GM19023 (cell line): ENCODE data around the gene ARHGAP42.
"Not testable (repeated sequence)": the region's sequence is repeated elsewhere in the genome, so short reads cannot be mapped to it uniquely, and the experiment has no call there.

Experiments
- ATAC-seq: cut with Tn5 transposase; IDR thresholded peaks from one replicate; pipeline ENCODE4 v1.9.1; 2021; ENCODE audit warnings: mild to moderate bottlenecking, moderate library complexity; ENCODE audit not compliant: unreplicated experiment

ARHGAP42 gene, protein sequence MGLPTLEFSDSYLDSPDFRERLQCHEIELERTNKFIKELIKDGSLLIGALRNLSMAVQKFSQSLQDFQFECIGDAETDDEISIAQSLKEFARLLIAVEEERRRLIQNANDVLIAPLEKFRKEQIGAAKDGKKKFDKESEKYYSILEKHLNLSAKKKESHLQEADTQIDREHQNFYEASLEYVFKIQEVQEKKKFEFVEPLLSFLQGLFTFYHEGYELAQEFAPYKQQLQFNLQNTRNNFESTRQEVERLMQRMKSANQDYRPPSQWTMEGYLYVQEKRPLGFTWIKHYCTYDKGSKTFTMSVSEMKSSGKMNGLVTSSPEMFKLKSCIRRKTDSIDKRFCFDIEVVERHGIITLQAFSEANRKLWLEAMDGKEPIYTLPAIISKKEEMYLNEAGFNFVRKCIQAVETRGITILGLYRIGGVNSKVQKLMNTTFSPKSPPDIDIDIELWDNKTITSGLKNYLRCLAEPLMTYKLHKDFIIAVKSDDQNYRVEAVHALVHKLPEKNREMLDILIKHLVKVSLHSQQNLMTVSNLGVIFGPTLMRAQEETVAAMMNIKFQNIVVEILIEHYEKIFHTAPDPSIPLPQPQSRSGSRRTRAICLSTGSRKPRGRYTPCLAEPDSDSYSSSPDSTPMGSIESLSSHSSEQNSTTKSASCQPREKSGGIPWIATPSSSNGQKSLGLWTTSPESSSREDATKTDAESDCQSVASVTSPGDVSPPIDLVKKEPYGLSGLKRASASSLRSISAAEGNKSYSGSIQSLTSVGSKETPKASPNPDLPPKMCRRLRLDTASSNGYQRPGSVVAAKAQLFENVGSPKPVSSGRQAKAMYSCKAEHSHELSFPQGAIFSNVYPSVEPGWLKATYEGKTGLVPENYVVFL

DNA sequence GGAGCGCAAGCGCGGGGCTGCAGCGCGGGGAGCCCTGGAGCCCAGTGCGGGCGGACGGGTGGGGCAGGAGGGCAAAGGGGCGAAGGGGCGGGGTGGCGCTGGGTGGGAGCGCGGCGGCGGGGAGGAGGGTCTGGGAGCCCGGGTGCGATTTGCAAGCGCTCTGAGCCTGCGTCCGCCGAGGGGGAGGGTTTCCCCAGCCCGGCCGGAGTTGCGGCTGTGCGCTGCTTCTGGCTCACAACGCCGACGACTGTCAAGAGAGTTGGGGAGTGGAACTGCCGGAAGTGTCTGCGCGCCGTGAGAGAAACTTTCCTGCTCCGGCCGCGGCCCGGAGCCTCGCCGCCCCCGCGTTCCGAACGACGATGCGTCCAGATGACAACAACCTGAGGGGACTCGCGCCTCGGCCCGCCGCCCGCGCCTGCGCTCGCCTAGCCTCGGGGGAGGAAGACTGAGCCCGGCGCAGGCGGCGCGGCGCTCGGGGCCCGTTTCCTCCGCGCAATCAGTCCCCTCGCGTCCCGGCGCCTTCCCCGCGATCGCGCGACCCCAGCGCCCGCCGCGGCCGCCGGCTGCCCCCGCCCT is at the start of gene ARHGAP42:
Gene ARHGAP42, plus strand, starts transcription at position 235 of the 576 bp plus-strand sequence. CDS start 391 bp downstream, outside the sequence.
- peak; percentile 80 for ATAC-seq

DNA sequence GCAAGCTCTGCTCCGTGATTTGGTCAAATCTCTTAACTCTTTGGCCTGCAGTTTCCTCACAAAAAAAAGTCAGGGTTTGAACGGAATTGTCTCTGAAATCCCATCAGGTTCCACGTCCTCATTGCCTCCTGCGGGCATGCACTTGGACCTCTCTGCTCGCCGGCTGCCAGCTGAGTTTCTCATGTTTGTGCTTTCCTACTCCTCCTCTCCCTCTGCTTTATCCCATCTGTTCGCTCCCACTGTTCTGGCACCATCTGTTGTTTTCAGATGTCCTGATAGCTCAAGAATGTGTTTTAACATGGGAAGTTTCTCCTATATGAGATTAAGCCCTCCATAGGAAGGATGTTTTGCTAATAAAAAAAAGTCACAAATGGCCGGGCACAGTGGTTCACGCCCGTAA is 49.4 kb upstream of the ARHGAP42 start:
- ATAC-seq: no peak

- no peak for ATAC-seq
Observed at GRCh38 chr11:100638648-100639047, 48.4 kb upstream of the ARHGAP42 start.

DNA sequence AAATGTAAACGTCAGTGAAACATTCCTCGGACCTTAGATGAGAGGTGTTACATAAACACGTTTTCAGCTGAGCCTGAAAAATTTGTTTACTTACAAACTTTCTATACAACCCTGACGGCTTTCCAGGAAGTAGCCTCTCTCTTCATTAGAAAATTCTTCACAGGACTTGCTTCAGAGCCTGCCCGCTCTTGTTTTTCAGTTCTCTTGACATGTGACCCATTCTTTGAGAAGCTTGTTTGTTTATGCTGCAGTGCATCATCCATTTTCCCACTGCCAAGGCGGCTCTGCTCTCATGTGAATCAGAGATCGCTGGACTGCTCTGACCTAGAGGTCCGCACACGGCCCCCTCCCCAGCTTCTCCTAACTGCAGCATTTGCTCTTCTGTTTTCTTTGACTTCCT is 47.9 kb upstream of the ARHGAP42 start:
- no peak for ATAC-seq

GRCh38 chr11:100640071-100640470 is 47.0 kb upstream of the ARHGAP42 start:
- ATAC-seq: no peak

GRCh38 chr11:100640646-100641045 is 46.4 kb upstream of the ARHGAP42 start:
- ATAC-seq: no peak

DNA sequence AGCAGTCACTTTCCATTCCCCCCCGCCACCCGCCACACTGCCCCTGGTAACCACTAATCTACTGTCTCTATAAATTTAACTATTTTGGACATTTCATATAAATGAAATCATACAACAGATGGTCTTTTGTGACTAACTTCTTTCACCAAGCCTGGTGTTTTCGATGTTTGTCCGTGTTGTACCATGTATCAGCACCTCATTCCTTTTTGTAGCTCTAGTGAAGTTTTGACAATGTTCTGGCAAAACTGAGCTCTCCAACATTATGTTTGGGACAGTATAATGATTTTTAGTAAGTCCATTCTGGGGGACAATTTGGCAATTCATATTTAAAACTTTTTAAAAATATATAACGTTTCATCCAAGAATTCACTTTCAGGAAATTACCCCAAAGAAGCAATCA is 45.6 kb upstream of the ARHGAP42 start:
- no peak for ATAC-seq

DNA sequence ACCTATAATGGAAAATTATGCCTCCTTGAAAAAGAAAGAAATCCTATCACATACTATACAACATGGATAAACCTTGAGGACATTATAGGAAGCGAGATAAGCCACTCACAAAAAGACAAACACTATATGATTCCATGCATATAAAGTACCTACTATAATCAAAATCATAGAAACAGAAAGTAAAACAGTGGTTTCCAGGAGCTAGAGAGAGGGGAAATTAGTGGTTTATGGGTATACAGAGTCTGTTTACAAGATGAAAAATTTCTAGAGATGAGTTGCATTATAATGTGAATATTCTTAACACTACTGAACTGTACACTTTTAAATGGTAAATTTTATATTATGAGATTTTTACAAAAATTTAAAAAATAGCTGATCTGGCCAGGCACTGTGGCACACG is 40.5 kb upstream of the ARHGAP42 start:
- ATAC-seq: no peak

- no peak for ATAC-seq
Observed at GRCh38 chr11:100647861-100648260, 39.2 kb upstream of the ARHGAP42 start.

DNA sequence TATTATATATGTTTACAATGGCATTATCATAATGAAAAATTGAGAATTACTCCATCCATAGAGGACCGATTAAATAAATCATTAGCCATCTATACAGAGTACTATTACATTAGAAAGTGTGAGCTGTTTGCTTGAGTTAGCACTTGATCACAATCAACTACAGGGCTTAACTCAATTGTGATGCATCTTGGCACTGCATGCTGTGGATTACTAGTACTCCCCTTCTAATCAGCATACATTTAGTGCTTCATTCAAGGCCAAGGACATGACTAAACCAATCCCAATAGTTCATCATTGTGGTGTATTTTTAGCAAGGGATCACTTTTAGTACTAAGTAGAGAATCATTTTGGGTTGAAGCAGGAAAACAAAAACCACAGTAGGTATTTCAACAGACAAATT is 23.5 kb upstream of the ARHGAP42 start:
- ATAC-seq: no peak

GRCh38 chr11:100663996-100664395 is 23.1 kb upstream of the ARHGAP42 start:
- no peak for ATAC-seq

DNA sequence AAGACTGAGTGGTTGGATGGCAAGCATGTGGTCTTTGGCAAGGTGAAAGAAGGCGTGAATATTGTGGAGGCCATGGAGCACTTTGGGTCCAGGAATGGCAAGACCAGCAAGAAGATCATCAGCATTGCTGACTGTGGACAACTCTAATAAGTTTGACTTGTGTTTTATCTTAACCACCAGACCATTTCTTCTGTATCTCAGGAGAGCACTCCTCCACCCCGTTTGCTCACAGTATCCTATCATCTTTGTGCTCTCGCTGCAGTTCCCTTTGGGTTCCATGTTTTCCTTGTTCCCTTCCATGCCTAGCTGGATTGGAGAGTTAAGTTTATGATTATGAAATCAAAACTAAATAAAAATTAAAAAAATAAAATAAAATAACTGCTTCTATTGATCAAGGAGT is 20.3 kb upstream of the ARHGAP42 start:
- ATAC-seq: not testable (repeated sequence)

GRCh38 chr11:100667449-100667848 is 19.6 kb upstream of the ARHGAP42 start:
- ATAC-seq: no peak

- no peak for ATAC-seq
Observed at GRCh38 chr11:100670140-100670539, 16.9 kb upstream of the ARHGAP42 start.

DNA sequence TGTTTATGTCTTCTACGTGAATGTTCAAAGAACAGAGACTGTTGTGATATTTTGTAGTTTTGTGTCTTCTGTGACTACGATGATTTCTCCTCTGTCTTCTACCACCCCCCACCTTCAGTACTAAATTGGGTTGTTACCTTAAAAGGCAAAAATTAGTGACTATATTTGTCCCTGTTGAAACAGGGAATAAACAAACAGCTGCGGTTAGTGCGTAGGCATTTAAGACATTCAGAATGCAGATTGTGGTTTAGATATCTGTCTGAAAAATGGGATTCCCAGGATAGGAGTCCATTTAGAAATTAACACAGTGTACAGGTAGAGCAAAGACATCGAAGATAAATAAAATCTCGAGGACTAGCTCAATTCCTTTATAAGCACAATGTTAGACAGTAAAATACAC is 15.6 kb upstream of the ARHGAP42 start:
- no peak for ATAC-seq

DNA sequence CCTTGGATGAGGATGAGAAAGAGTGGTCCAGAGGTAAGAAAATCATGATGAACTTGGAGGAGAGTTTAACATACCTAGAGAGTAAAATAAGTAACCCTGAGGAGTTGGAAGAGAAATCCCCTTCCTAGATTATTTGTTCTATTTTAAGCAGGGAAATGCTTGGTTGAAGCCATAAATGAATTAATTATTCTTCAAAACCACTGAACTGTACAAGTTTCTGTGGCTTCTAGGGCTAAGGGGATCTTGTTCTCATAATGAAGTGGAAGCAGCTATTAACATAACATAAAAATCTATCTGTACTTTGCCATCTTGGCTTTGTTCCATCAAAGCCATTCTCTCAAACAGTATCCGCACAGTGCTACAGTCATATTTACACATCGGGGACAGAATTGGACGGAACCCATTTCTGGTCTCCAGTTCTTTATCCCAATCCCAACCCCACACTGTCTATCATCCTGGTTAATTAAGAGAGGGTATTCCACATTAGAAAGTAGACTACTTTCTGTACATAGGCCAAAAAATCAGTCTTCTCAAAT is 14.5 kb upstream of the ARHGAP42 start:
- no peak for ATAC-seq

GRCh38 chr11:100673063-100673462 is 14.0 kb upstream of the ARHGAP42 start:
- ATAC-seq: no peak

- ATAC-seq: no peak
Observed at GRCh38 chr11:100674212-100674611, 12.9 kb upstream of the ARHGAP42 start.

- no peak for ATAC-seq
Observed at GRCh38 chr11:100675115-100675650, 11.9 kb upstream of the ARHGAP42 start.

DNA sequence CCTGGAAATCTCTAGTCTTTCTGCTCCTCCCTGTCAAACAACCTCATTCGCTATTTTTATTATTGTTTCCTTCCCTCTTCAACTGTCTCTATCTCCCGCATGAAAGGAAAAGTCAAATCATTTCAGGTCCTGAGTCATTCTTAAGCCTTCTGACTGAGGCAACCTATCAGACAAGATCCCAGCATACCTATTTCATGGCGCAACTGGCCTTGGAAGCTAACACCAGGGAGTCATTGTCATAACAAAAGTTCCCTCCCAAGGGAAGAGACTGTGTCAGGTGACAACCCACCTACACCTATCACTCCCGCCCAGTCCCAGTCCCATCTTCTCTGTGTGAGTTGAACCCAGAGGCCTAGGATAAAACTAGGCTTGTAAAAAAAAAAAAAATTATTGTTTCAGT is 10.2 kb upstream of the ARHGAP42 start:
- no peak for ATAC-seq

DNA sequence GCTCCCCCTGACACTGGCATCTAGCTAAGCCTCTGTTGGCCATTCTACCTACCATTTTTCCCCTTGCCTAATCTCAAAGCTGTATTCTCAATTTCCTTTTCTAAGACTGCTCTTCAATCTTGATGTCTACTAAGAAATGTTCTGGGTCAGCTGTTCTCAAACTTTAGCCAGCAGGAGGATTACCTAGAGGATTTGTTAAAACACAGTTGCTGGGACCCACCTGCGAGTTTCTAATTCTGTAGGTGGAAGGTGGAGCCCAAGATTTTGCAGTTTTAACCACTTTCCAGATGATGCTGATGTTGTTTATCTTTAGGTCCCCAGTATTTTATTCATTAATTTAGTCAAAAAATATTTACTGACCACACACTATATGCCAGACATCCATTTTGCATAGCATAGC is 9.3 kb upstream of the ARHGAP42 start:
- no peak for ATAC-seq
